Neuronal stem cell (in vitro differentiated cells): ENCODE measurements around the gene ZXDC.

Experiments
- DNase-seq: peaks from one replicate; pipeline ENCODE4 v3.0.0-alpha.2; 2013; ENCODE audit warnings: low spot score
- H2AFZ ChIP-seq: one replicate; pipeline ENCODE4 v1.6.1; 2013; ENCODE audit warnings: mild to moderate bottlenecking, low read length, inconsistent platforms
- H2AK5ac ChIP-seq: 2 replicates; pipeline ENCODE4 v1.6.1; 2013; ENCODE audit warnings: low read depth, mild to moderate bottlenecking, inconsistent platforms, low read length, moderate library complexity, mixed read lengths
- H2BK120ac ChIP-seq: 2 replicates; pipeline ENCODE4 v1.6.1; 2013; ENCODE audit warnings: low read depth, mild to moderate bottlenecking, inconsistent platforms, low read length, moderate library complexity, mixed read lengths
- H2BK12ac ChIP-seq: one replicate; pipeline ENCODE4 v1.6.1; 2013; ENCODE audit warnings: low read length, inconsistent platforms
- H2BK15ac ChIP-seq: 2 replicates; pipeline ENCODE4 v1.6.1; 2013; ENCODE audit warnings: mild to moderate bottlenecking, low read length, inconsistent platforms, mixed read lengths
- H2BK5ac ChIP-seq: one replicate; pipeline ENCODE4 v1.6.1; 2013; ENCODE audit warnings: inconsistent platforms, mild to moderate bottlenecking, low read length, moderate library complexity
- H3K14ac ChIP-seq: one replicate; pipeline ENCODE4 v1.6.1; 2013; ENCODE audit warnings: low read length, inconsistent platforms
- H3K18ac ChIP-seq: 2 replicates; pipeline ENCODE4 v1.6.1; 2013; ENCODE audit warnings: low read length, inconsistent platforms
- H3K23ac ChIP-seq: 2 replicates; pipeline ENCODE4 v1.6.1; 2013; ENCODE audit warnings: low read depth, mild to moderate bottlenecking, mixed read lengths, low read length, inconsistent platforms; ENCODE audit not compliant: poor library complexity
- H3K27ac ChIP-seq: replicated peaks from 3 replicates; pipeline ENCODE4 v1.5.1; 2013; ENCODE audit warnings: low read length, inconsistent platforms
- H3K27me3 ChIP-seq, 3 experiments: 2 replicates each; pipeline ENCODE4 v1.6.1; 2013; ENCODE audit warnings: low read length in 3 of 3, mild to moderate bottlenecking in 2 of 3, inconsistent platforms in 1 of 3, low read depth in 1 of 3, mixed read lengths in 1 of 3, moderate library complexity in 1 of 3; ENCODE audit not compliant: control insufficient read depth in 3 of 3, insufficient read depth in 3 of 3
- H3K36me3 ChIP-seq, 2 donors: replicated peaks in 1 of 2; 2 replicates each; pipeline ENCODE4 v1.6.1; 2013; ENCODE audit warnings: low read length in 2 of 2; ENCODE audit not compliant: control insufficient read depth in 2 of 2, insufficient read depth in 2 of 2
- H3K4ac ChIP-seq: 2 replicates; pipeline ENCODE4 v1.6.1; 2013; ENCODE audit warnings: inconsistent platforms, mild to moderate bottlenecking, low read length, moderate library complexity
- H3K4me1 ChIP-seq, 2 donors: 1 replicate in 1 of 2; 2 replicates in 1 of 2; pipeline ENCODE4 v1.6.1; 2013; ENCODE audit warnings: low read length in 2 of 2, low read depth in 1 of 2; ENCODE audit not compliant: control insufficient read depth in 2 of 2, insufficient read depth in 1 of 2
- H3K4me2 ChIP-seq: one replicate; pipeline ENCODE4 v1.6.1; 2013; ENCODE audit warnings: mild to moderate bottlenecking, low read length, inconsistent platforms; ENCODE audit not compliant: insufficient read depth, poor library complexity, severe bottlenecking
- H3K4me3 ChIP-seq, 2 donors: 2 replicates each; pipeline ENCODE4 v1.5.1; 2013; ENCODE audit warnings: low read length in 2 of 2, mild to moderate bottlenecking in 2 of 2, inconsistent platforms in 1 of 2, moderate library complexity in 1 of 2
- H3K79me1 ChIP-seq: one replicate; pipeline ENCODE4 v1.6.1; 2013; ENCODE audit warnings: low read depth, mild to moderate bottlenecking, inconsistent platforms, low read length, moderate library complexity
- H3K9ac ChIP-seq: one replicate; pipeline ENCODE4 v1.6.1; 2013; ENCODE audit warnings: mild to moderate bottlenecking, low read depth, low read length, inconsistent platforms; ENCODE audit not compliant: poor library complexity
- H3K9me3 ChIP-seq, 2 donors: replicated peaks in 1 of 2; 2 replicates each; pipeline versions ENCODE3 to v1.6.1; 2013; ENCODE audit warnings: low read length in 2 of 2, mild to moderate bottlenecking in 2 of 2, inconsistent platforms in 1 of 2, low read depth in 1 of 2, mixed read lengths in 1 of 2, moderate library complexity in 1 of 2; ENCODE audit not compliant: control insufficient read depth in 2 of 2, insufficient read depth in 1 of 2
- H4K8ac ChIP-seq: one replicate; pipeline ENCODE4 v1.6.1; 2013; ENCODE audit warnings: low read depth, mild to moderate bottlenecking, inconsistent platforms, low read length, moderate library complexity
- H4K91ac ChIP-seq: one replicate; pipeline ENCODE4 v1.6.1; 2013; ENCODE audit warnings: low read length, low read depth, mild to moderate bottlenecking, inconsistent platforms; ENCODE audit not compliant: poor library complexity
- WGBS, 2 donors: extraction: QIAGEN DNeasy Blood & Tissue Kit; methylation state at CpG; one replicate each; pipeline ENCODE4 v1.1.7; 2013; ENCODE audit warnings: missing lambda C conversion rate in 2 of 2, mixed read lengths in 1 of 2; ENCODE audit not compliant: insufficient read length in 2 of 2, insufficient replicate concordance in 1 of 2; ENCODE audit errors: extremely low coverage in 2 of 2; 5-methylcytosine and 5-hydroxymethylcytosine counted together

The ZXDC gene

GRCh38 chr3:126464997-126465396 is 10.7 kb downstream of the ZXDC start:
- H2BK120ac ChIP-seq: no peak overlapping the region
- no peak overlapping the region for H2BK15ac ChIP-seq
- no peak overlapping the region for H3K27ac ChIP-seq
- H3K4me2 ChIP-seq: no peak overlapping the region
- H2BK12ac ChIP-seq: no peak overlapping the region
- DNase-seq: no peak
- no peak overlapping the region for H2AK5ac ChIP-seq
- H3K4me1 ChIP-seq: peaks cover 0 to 2% of the 10 kb centered on the region in 2 donors
- no CpG with 5 or more reads among the region's 11 CpGs for WGBS, 2 donors
- H3K79me1 ChIP-seq: peaks cover 25% of the 10 kb centered on the region
- no peak overlapping the region for H3K14ac ChIP-seq
- H3K18ac ChIP-seq: no peak overlapping the region
- H3K4me3 ChIP-seq: no peak overlapping the region
- H3K4ac ChIP-seq: no peak overlapping the region
- peaks cover 75 to 98% of the 10 kb centered on the region in 2 donors for H3K36me3 ChIP-seq
- H2AFZ ChIP-seq: no peak overlapping the region
- no peak overlapping the region for H3K9ac ChIP-seq
- no peaks in the 10 kb centered on the region for H3K9me3 ChIP-seq
- peak overlapping the region; percentile 23 for H4K8ac ChIP-seq
- H4K91ac ChIP-seq: no peak overlapping the region
- H3K27me3 ChIP-seq: no peaks in the 10 kb centered on the region
- H2BK5ac ChIP-seq: no peak overlapping the region
- no peak overlapping the region for H3K23ac ChIP-seq

- H2BK5ac ChIP-seq: no peak overlapping the region
- no peak overlapping the region for H2BK12ac ChIP-seq
- DNase-seq: no peak
- H3K79me1 ChIP-seq: peaks cover 25% of the 10 kb centered on the region
- no peak overlapping the region for H2BK120ac ChIP-seq
- no peak overlapping the region for H2AFZ ChIP-seq
- no peak overlapping the region for H3K4me2 ChIP-seq
- no peak overlapping the region for H3K23ac ChIP-seq
- H3K4me3 ChIP-seq: no peak overlapping the region
- no peak overlapping the region for H4K8ac ChIP-seq
- peaks cover 0 to 2% of the 10 kb centered on the region in 2 donors for H3K4me1 ChIP-seq
- H2AK5ac ChIP-seq: no peak overlapping the region
- H3K27me3 ChIP-seq: no peaks in the 10 kb centered on the region
- peaks cover 74 to 98% of the 10 kb centered on the region in 2 donors for H3K36me3 ChIP-seq
- no peak overlapping the region for H3K4ac ChIP-seq
- no peak overlapping the region for H2BK15ac ChIP-seq
- no peak overlapping the region for H3K14ac ChIP-seq
- no CpG with 5 or more reads among the region's 4 CpGs for WGBS, 2 donors
- H3K27ac ChIP-seq: no peak overlapping the region
- H4K91ac ChIP-seq: no peak overlapping the region
- H3K9ac ChIP-seq: no peak overlapping the region
- no peak overlapping the region for H3K18ac ChIP-seq
- H3K9me3 ChIP-seq: no peaks in the 10 kb centered on the region
Observed at GRCh38 chr3:126464494-126464893, 11.2 kb downstream of the ZXDC start.

GRCh38 chr3:126464093-126464492 is 11.6 kb downstream of the ZXDC start:
- H3K27ac ChIP-seq: no peak overlapping the region
- no peak overlapping the region for H2BK120ac ChIP-seq
- H3K4ac ChIP-seq: no peak overlapping the region
- H3K4me3 ChIP-seq: no peak overlapping the region
- no peaks in the 10 kb centered on the region for H3K27me3 ChIP-seq
- no peak for DNase-seq
- no peak overlapping the region for H2AFZ ChIP-seq
- H3K9me3 ChIP-seq: no peaks in the 10 kb centered on the region
- no peak overlapping the region for H4K91ac ChIP-seq
- peaks cover 73 to 98% of the 10 kb centered on the region in 2 donors for H3K36me3 ChIP-seq
- H2BK12ac ChIP-seq: no peak overlapping the region
- no peak overlapping the region for H2AK5ac ChIP-seq
- H3K4me2 ChIP-seq: no peak overlapping the region
- H3K79me1 ChIP-seq: peaks cover 24% of the 10 kb centered on the region
- H3K14ac ChIP-seq: no peak overlapping the region
- H3K18ac ChIP-seq: no peak overlapping the region
- no peak overlapping the region for H3K9ac ChIP-seq
- WGBS, 2 donors: no CpG with 5 or more reads among the region's 4 CpGs
- H2BK5ac ChIP-seq: no peak overlapping the region
- H2BK15ac ChIP-seq: no peak overlapping the region
- no peak overlapping the region for H3K23ac ChIP-seq
- peaks cover 0 to 2% of the 10 kb centered on the region in 2 donors for H3K4me1 ChIP-seq
- no peak overlapping the region for H4K8ac ChIP-seq

- Histone ChIP-seq H3K4me1 (peaks cover 0 to 2% of the 10 kb centered on the region in 2 donors), H3K4me2 (no peak overlapping the region), H3K4ac (no peak overlapping the region), H3K23ac (no peak overlapping the region), H3K4me3 (no peak overlapping the region), H3K9ac (no peak overlapping the region), H2AK5ac (no peak overlapping the region), H4K91ac (no peak overlapping the region), H2BK120ac (no peak overlapping the region), H4K8ac (no peak overlapping the region), H3K79me1 (peaks cover 23% of the 10 kb centered on the region), H2BK15ac (no peak overlapping the region), H3K18ac (no peak overlapping the region), H3K9me3 (no peaks in the 10 kb centered on the region), H3K14ac (no peak overlapping the region), H3K27ac (no peak overlapping the region), H2AFZ (no peak overlapping the region), H3K27me3 (no peaks in the 10 kb centered on the region), H3K36me3 (peaks cover 71 to 98% of the 10 kb centered on the region in 2 donors), H2BK5ac (no peak overlapping the region), H2BK12ac (no peak overlapping the region)
- no peak for DNase-seq
- no CpG with 5 or more reads among the region's 2 CpGs for WGBS, 2 donors
Observed at GRCh38 chr3:126463521-126463920, 12.2 kb downstream of the ZXDC start.
